BLaER1 treated with 17β-estradiol and CSF1 and Interleukin-3, amounts not matched to agents 10 nM and 100 nM (cell line): ENCODE data around the gene TDRD9.

Experiments used
- H3K27ac ChIP-seq, 11 experiments: shearing (Covaris generic); formaldehyde crosslinking; 2 replicates each; pipeline ENCODE4 v1.8.1; 2022
- H3K27me3 ChIP-seq, 11 experiments: shearing (Covaris generic); formaldehyde crosslinking; 2 replicates each; pipeline ENCODE4 v1.8.1; 2022
- H3K36me3 ChIP-seq, 11 experiments: shearing (Covaris generic); formaldehyde crosslinking; 2 replicates each; pipeline ENCODE4 v1.8.1; 2022
- H3K4me1 ChIP-seq, 10 experiments: shearing (Covaris generic); formaldehyde crosslinking; 2 replicates each; pipeline ENCODE4 v1.8.1; 2022
- H3K4me2 ChIP-seq, 11 experiments: shearing (Covaris generic); formaldehyde crosslinking; 2 replicates each; pipeline ENCODE4 v1.8.1; 2022
- H3K4me3 ChIP-seq, 10 experiments: shearing (Covaris generic); formaldehyde crosslinking; 2 replicates each; pipeline ENCODE4 v1.8.1; 2022
- H3K9ac ChIP-seq, 11 experiments: shearing (Covaris generic); formaldehyde crosslinking; 2 replicates each; pipeline ENCODE4 v1.8.1; 2022
- H3K9me3 ChIP-seq, 11 experiments: shearing (Covaris generic); formaldehyde crosslinking; replicated peaks in 1 of 11; 2 replicates each; pipeline ENCODE4 v1.8.1; 2022
- H4K20me1 ChIP-seq, 11 experiments: shearing (Covaris generic); formaldehyde crosslinking; 2 replicates each; pipeline ENCODE4 v1.8.1; 2022
- Cebpa-rat ChIP-seq, 11 experiments: shearing (Covaris generic); IDR thresholded peaks; 2 replicates each; pipeline ENCODE4 v1.8.1; 2022

The TDRD9 gene

DNA sequence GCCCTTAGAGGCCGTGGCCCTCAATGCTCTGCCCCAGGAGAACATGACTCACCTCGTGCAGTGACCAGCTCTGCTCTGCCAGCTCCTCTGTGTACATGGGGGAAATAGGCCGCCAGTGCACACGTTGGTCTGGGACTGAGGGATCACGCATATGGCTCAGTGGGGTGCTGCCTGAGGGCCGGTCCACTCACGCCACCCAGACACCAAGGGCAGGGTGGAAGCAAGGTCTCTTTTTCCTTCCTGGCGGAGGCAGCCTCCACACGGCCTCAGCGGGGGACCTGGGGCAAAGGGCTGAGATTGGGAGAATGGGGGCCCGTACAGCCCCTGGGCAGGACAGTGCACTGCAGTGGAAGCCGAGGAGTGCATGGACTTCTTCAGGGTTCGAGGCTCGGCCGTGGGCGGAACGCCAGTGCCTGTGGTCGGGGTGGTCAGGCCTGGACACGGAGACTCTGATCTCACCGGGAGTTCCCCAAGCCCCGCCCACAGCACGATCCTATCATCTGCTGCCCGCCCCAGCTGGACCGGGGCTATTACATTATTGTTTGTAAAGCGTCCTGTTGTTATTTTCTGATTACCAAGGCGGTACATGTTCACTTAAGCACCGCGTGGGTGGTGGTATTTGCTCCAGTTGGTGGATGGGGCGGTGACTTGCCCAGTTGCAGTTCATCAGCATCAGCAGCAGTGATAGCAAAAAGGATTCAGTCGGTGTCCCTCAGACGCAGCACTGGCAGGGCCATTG is 38.8 kb upstream of the TDRD9 start:
- H3K9ac ChIP-seq: peak overlapping the region in 4 of 11 experiments; percentile 11 to 44 (median 26); a peak in 4 of 22 replicates
- no peaks in the 10 kb centered on the region for H3K9me3 ChIP-seq
- H4K20me1 ChIP-seq: no peaks in the 10 kb centered on the region
- no peaks in the 10 kb centered on the region for H3K36me3 ChIP-seq
- no peak overlapping the region for H3K4me3 ChIP-seq
- H3K27ac ChIP-seq: peak overlapping the region in 8 of 11 experiments; percentile 3 to 48 (median 34); a peak in 11 of 22 replicates
- no peaks in the 10 kb centered on the region for H3K27me3 ChIP-seq
- peaks cover 63 to 76% (median 69%) of the 10 kb centered on the region in 10 experiments for H3K4me1 ChIP-seq
- H3K4me2 ChIP-seq: peak overlapping the region; percentile 74 to 92 (median 87)
- no peak for TF ChIP-seq Cebpa-rat (IDR thresholded peaks at IDR 0.05)

- no peak for TF ChIP-seq Cebpa-rat (IDR thresholded peaks at IDR 0.05)
- H3K4me3 ChIP-seq: no peak overlapping the region
- H3K9me3 ChIP-seq: no peaks in the 10 kb centered on the region
- peaks cover 60 to 73% (median 64%) of the 10 kb centered on the region in 10 experiments for H3K4me1 ChIP-seq
- H3K9ac ChIP-seq: peak overlapping the region in 5 of 11 experiments; percentile 11 to 37 (median 27); a peak in 1 of 22 replicates
- H3K4me2 ChIP-seq: peak overlapping the region; percentile 74 to 92 (median 87)
- H3K27ac ChIP-seq: peak overlapping the region in 3 of 11 experiments; percentile 6 to 42 (median 9); a peak in 3 of 22 replicates
- H4K20me1 ChIP-seq: no peaks in the 10 kb centered on the region
- H3K27me3 ChIP-seq: no peaks in the 10 kb centered on the region
- no peaks in the 10 kb centered on the region for H3K36me3 ChIP-seq
These were observed 38.2 kb upstream of the TDRD9 start for GRCh38 chr14:103890052-103890371.

GRCh38 chr14:103890821-103891666 is 37.2 kb upstream of the TDRD9 start:
- 0 out of 22 replicates have a peak overlapping the region, but pooled peaks of 1 of the 11 experiments have one; percentile 11 for H3K9ac ChIP-seq
- H3K4me3 ChIP-seq: no peak overlapping the region

GRCh38 chr14:103891667-103892215 is 36.5 kb upstream of the TDRD9 start:
- H3K27me3 ChIP-seq: no peaks in the 10 kb centered on the region
- peaks cover 43 to 55% (median 47%) of the 10 kb centered on the region in 10 experiments for H3K4me1 ChIP-seq
- H3K36me3 ChIP-seq: no peaks in the 10 kb centered on the region
- no peak overlapping the region; a peak in 1 of 22 replicates for H3K9ac ChIP-seq
- peaks cover 5 to 6% (median 5%) of the 10 kb centered on the region in 11 experiments; a peak in 20 of 22 replicates for H3K9me3 ChIP-seq
- TF ChIP-seq Cebpa-rat (IDR thresholded peaks at IDR 0.05): no peak
- no peak overlapping the region for H3K4me3 ChIP-seq
- H3K4me2 ChIP-seq: no peak overlapping the region
- no peaks in the 10 kb centered on the region for H4K20me1 ChIP-seq
- H3K27ac ChIP-seq: no peak overlapping the region

More at GRCh38 chr14:103890821-103891666, 37.2 kb upstream of the TDRD9 start:
- Histone ChIP-seq H3K4me2 (peak overlapping the region in 10 of 11 experiments; percentile 1 to 92 (median 87); a peak in 14 of 22 replicates), H3K27me3 (no peaks in the 10 kb centered on the region), H3K4me1 (peaks cover 50 to 62% (median 54%) of the 10 kb centered on the region in 10 experiments), H3K36me3 (no peaks in the 10 kb centered on the region), H3K9me3 (no peaks in the 10 kb centered on the region), H3K27ac (0 out of 22 replicates have a peak overlapping the region, but pooled peaks of 1 of the 11 experiments have one; percentile 42), H4K20me1 (no peaks in the 10 kb centered on the region)
- TF ChIP-seq Cebpa-rat (IDR thresholded peaks at IDR 0.05): no peak

- peaks cover 38 to 50% (median 42%) of the 10 kb centered on the region in 10 experiments for H3K4me1 ChIP-seq
- no peak overlapping the region for H3K4me3 ChIP-seq
- no peaks in the 10 kb centered on the region for H3K27me3 ChIP-seq
- H3K9me3 ChIP-seq: peaks cover 5 to 11% (median 10%) of the 10 kb centered on the region in 11 experiments; a peak in 20 of 22 replicates
- H4K20me1 ChIP-seq: no peaks in the 10 kb centered on the region
- H3K9ac ChIP-seq: no peak overlapping the region; a peak in 1 of 22 replicates
- no peak overlapping the region for H3K27ac ChIP-seq
- no peak for TF ChIP-seq Cebpa-rat (IDR thresholded peaks at IDR 0.05)
- no peaks in the 10 kb centered on the region for H3K36me3 ChIP-seq
- no peak overlapping the region for H3K4me2 ChIP-seq
These were observed 36.0 kb upstream of the TDRD9 start for GRCh38 chr14:103892247-103892646.

DNA sequence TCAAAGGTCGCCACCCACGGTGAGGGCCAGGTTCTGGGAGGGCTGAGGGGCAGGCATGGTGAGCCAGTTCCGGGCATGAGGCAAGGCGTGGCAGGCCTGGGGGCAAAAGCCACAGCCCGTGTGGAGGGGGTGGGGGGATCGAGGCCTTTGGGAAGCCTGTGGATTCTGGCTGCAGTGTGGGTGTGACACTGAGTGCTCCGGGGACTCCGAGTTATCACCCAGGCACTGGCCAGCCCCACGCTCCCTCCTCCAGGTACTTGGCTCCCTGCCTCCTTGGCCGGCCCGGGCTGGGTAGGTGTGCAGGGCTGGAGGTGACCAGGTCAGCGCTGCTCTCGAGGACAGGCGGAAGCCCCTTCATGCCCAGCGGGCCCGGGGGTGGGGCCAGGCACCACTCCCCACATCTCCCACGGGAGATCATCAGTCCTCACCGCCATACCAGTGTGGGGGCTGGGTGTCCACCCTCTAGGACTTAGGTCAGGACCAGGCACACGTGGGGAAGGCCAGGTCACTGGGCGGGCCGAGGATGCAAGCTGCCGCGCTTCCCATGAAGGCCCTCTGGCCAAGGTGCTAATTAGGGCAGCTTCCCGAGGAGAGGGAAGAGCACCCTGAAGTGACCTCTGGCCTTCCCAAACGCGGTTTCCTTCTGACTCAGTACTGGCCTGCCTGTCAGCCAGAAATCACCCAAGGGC is 34.1 kb upstream of the TDRD9 start:
- no peaks in the 10 kb centered on the region for H4K20me1 ChIP-seq
- H3K9ac ChIP-seq: no peak overlapping the region
- H3K9me3 ChIP-seq: peaks cover 9 to 19% (median 15%) of the 10 kb centered on the region in 11 experiments; a peak in 20 of 22 replicates
- peaks cover 19 to 31% (median 22%) of the 10 kb centered on the region in 10 experiments for H3K4me1 ChIP-seq
- peak overlapping the region in 1 of 11 experiments; percentile 21; a peak in 3 of 22 replicates for H3K4me2 ChIP-seq
- no peak overlapping the region for H3K4me3 ChIP-seq
- TF ChIP-seq Cebpa-rat (IDR thresholded peaks at IDR 0.05): no peak
- H3K36me3 ChIP-seq: no peaks in the 10 kb centered on the region
- no peaks in the 10 kb centered on the region for H3K27me3 ChIP-seq
- no peak overlapping the region for H3K27ac ChIP-seq

GRCh38 chr14:103894723-103895059 is 33.6 kb upstream of the TDRD9 start:
- no peak overlapping the region for H3K4me3 ChIP-seq
- no peaks in the 10 kb centered on the region for H3K36me3 ChIP-seq
- no peak overlapping the region for H3K9ac ChIP-seq
- no peak overlapping the region; a peak in 1 of 22 replicates for H3K4me2 ChIP-seq
- no peak for TF ChIP-seq Cebpa-rat (IDR thresholded peaks at IDR 0.05)
- no peak overlapping the region for H3K27ac ChIP-seq
- H3K9me3 ChIP-seq: peaks cover 9 to 19% (median 15%) of the 10 kb centered on the region in 11 experiments; a peak in 20 of 22 replicates
- no peaks in the 10 kb centered on the region for H3K27me3 ChIP-seq
- no peaks in the 10 kb centered on the region for H4K20me1 ChIP-seq
- peaks cover 14 to 26% (median 17%) of the 10 kb centered on the region in 10 experiments for H3K4me1 ChIP-seq

DNA sequence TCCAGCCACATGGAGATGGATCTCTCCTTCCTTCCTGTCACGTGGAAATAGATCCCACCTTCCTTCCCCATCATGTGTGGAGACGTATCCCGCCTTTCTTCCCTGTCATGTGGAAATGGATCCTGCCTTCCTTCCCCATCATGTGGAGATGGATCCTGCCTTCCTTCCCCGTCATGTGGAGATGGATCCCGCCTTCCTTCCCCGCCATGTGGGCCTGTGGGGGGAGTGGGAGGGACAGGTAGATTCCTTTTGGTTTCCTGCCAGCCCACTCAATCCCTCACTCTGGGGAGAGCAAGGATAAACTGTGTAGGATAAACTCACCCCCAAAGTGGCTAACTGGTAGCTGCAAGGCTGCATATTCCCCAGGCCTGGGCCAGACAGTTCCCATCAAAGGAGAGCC is 31.7 kb upstream of the TDRD9 start:
- H3K27me3 ChIP-seq: no peaks in the 10 kb centered on the region
- no peaks in the 10 kb centered on the region for H3K36me3 ChIP-seq
- peaks cover 9 to 19% (median 15%) of the 10 kb centered on the region in 11 experiments; a peak in 20 of 22 replicates for H3K9me3 ChIP-seq
- no peak overlapping the region for H3K9ac ChIP-seq
- no peak for TF ChIP-seq Cebpa-rat (IDR thresholded peaks at IDR 0.05)
- no peak overlapping the region for H3K4me2 ChIP-seq
- H3K27ac ChIP-seq: no peak overlapping the region
- H3K4me1 ChIP-seq: peaks cover 0 to 10% (median 0%) of the 10 kb centered on the region in 10 experiments; a peak in 6 of 20 replicates
- no peak overlapping the region for H3K4me3 ChIP-seq
- H4K20me1 ChIP-seq: no peaks in the 10 kb centered on the region
